K562 (cell line): ENCODE measurements around the gene XPR1. TPM values are rescaled to one million over a fixed set of nuclear protein-coding genes. Genes with fewer than 3 reads are reported as not detected.
A peak's percentile ranks its signal among the peaks of the same experiment; 100 is the strongest.

ENCODE experiments used
- CBFB ChIP-seq: sonication (generic); formaldehyde crosslinking; IDR thresholded peaks from 2 replicates; pipeline ENCODE4 v1.4.0; 2020; ENCODE audit warnings: mild to moderate bottlenecking, missing genetic modification reagents
- CREB1 ChIP-seq, 2 experiments: sonication (generic) in 1 of 2; formaldehyde crosslinking in 1 of 2; IDR thresholded peaks; 2 replicates each; pipeline versions ENCODE4 v1.6.1 to v1.8.0; 2012 to 2022; ENCODE audit warnings: inconsistent platforms in 1 of 2, mild to moderate bottlenecking in 1 of 2, missing genetic modification reagents in 1 of 2, moderate library complexity in 1 of 2
- ETV1 ChIP-seq: fragments of 450-650 bp; conservative IDR thresholded peaks from 2 replicates; pipeline ENCODE4 v1.6.1; 2016; ENCODE audit warnings: missing genetic modification characterization, control low read depth, low read depth, missing compliant biosample characterization
- FIP1L1 ChIP-seq: fragments of 200-400 bp; formaldehyde crosslinking; IDR thresholded peaks from 2 replicates; pipeline ENCODE4 v1.6.1; 2018; ENCODE audit warnings: mild to moderate bottlenecking, low read depth, low read length; ENCODE audit not compliant: poor library complexity, severe bottlenecking
- HEY1 ChIP-seq: fragments of 250-450 bp; sonication (Bioruptor Pico); IDR thresholded peaks from 2 replicates; pipeline ENCODE4 v1.5.0; 2020; ENCODE audit warnings: mild to moderate bottlenecking, moderate library complexity, borderline replicate concordance
- HLTF ChIP-seq: fragments of 450-650 bp; IDR thresholded peaks from 2 replicates; pipeline ENCODE4 v1.6.1; 2016
- KAT8 ChIP-seq: fragments of 450-650 bp; IDR thresholded peaks from 2 replicates; pipeline ENCODE4 v1.6.1; 2016; ENCODE audit warnings: low read depth, mild to moderate bottlenecking
- POLR2AphosphoS5 ChIP-seq: IDR thresholded peaks from 2 replicates; pipeline ENCODE4 v1.6.1; 2011; ENCODE audit warnings: mild to moderate bottlenecking, low read depth, low read length, moderate library complexity; ENCODE audit not compliant: control insufficient read depth, insufficient read depth
- RB1 ChIP-seq: fragments of 450-650 bp; IDR thresholded peaks from 2 replicates; pipeline ENCODE4 v1.6.1; 2017; ENCODE audit warnings: low read depth, mild to moderate bottlenecking
- RBM17 ChIP-seq: fragments of 200-400 bp; formaldehyde crosslinking; IDR thresholded peaks from 2 replicates; pipeline ENCODE4 v1.6.1; 2017; ENCODE audit warnings: low read depth, mild to moderate bottlenecking, low read length, borderline replicate concordance
- SAFB2 ChIP-seq: fragments of 200-400 bp; formaldehyde crosslinking; IDR thresholded peaks from 2 replicates; pipeline ENCODE4 v1.6.1; 2018; ENCODE audit warnings: borderline replicate concordance, low read length, low read depth, moderate library complexity; ENCODE audit not compliant: severe bottlenecking
- SPI1 ChIP-seq: IDR thresholded peaks from 2 replicates; pipeline ENCODE4 v1.6.1; 2011; ENCODE audit warnings: low read depth, low read length, control low read depth, borderline replicate concordance
- ZC3H8 ChIP-seq: fragments of 450-650 bp; IDR thresholded peaks from 2 replicates; pipeline ENCODE4 v1.6.1; 2017
- ZNF165 ChIP-seq: fragments of 250-450 bp; sonication (Bioruptor Pico); IDR thresholded peaks from 2 replicates; pipeline ENCODE4 v1.4.0; 2020; ENCODE audit warnings: borderline replicate concordance
- ZNF175 ChIP-seq: fragments of 200-800 bp; sonication (Bioruptor generic); IDR thresholded peaks from 2 replicates; pipeline ENCODE4 v1.6.1; 2016; ENCODE audit warnings: low read depth, mild to moderate bottlenecking, missing genetic modification characterization, missing compliant biosample characterization
- ZNF274 ChIP-seq: IDR thresholded peaks from 2 replicates; pipeline ENCODE4 v1.6.1; 2011; ENCODE audit warnings: low read depth, mild to moderate bottlenecking, low read length, moderate library complexity, borderline replicate concordance
- ZNF551 ChIP-seq: fragments of 250-450 bp; sonication (Bioruptor Pico); IDR thresholded peaks from 2 replicates; pipeline ENCODE4 v1.5.0; 2021; ENCODE audit warnings: mild to moderate bottlenecking, moderate library complexity
- polyA plus RNA-seq, 8 experiments: library from polyadenylated mRNA; depleted of rRNA in 4 of 8; stranded (reverse) in 5 of 8; unstranded in 3 of 8; fragments of >200 nt; fragmentation: Nextera tagmentation in 2 of 8; fragmentation: Illumina TruSeq in 1 of 8; extraction: Ambion mirVana in 2 of 8; extraction: Trizol in 1 of 8; gene quantifications; 2 replicates each; pipeline versions ENCODE4 v1.2.1 to v1.2.3, GENCODE V29; 2011 to 2014; ENCODE audit warnings: inconsistent platforms in 1 of 8, missing spikeins in 1 of 8
- total RNA-seq, 7 experiments: library from RNA; depleted of rRNA in 6 of 7; stranded (reverse); fragments of >200 nt in 6 of 7; fragmentation: Illumina TruSeq in 2 of 7; extraction: Trizol in 2 of 7; gene quantifications; 2 replicates each; pipeline versions ENCODE4 v1.2.1 to v1.2.3, GENCODE V29; 2011 to 2021; ENCODE audit warnings: low replicate concordance in 1 of 7
- TF ChIP-seq, protein P1 (sequence below): sonication (generic); formaldehyde crosslinking; IDR thresholded peaks from 2 replicates; pipeline ENCODE4 v1.8.0; 2022; ENCODE audit warnings: mild to moderate bottlenecking, missing genetic modification reagents
- TF ChIP-seq, protein P2 (sequence below): sonication (generic); formaldehyde crosslinking; IDR thresholded peaks from 2 replicates; pipeline ENCODE4 v1.8.0; 2022; ENCODE audit warnings: mild to moderate bottlenecking, missing genetic modification reagents
- TF ChIP-seq, protein P3 (sequence below): sonication (generic); formaldehyde crosslinking; IDR thresholded peaks from 2 replicates; pipeline ENCODE4 v1.8.0; 2022; ENCODE audit warnings: missing genetic modification reagents, mild to moderate bottlenecking, moderate library complexity, borderline replicate concordance
- TF ChIP-seq, protein P4 (sequence below): fragments of 450-650 bp; formaldehyde crosslinking; IDR thresholded peaks from 2 replicates; pipeline ENCODE4 v1.4.0; 2020; ENCODE audit warnings: mild to moderate bottlenecking, mixed read lengths
- TF ChIP-seq, protein P5 (sequence below): fragments of 450-650 bp; formaldehyde crosslinking; IDR thresholded peaks from 2 replicates; pipeline ENCODE4 v1.4.0; 2020; ENCODE audit warnings: mild to moderate bottlenecking

XPR1 gene
- total and polyA plus RNA-seq, 9 of the 15 experiments (the other 6 are each of a cell fraction or from before 2014, with no cell fraction given): 3.0 to 66.2 (median 38.6) TPM

DNA sequence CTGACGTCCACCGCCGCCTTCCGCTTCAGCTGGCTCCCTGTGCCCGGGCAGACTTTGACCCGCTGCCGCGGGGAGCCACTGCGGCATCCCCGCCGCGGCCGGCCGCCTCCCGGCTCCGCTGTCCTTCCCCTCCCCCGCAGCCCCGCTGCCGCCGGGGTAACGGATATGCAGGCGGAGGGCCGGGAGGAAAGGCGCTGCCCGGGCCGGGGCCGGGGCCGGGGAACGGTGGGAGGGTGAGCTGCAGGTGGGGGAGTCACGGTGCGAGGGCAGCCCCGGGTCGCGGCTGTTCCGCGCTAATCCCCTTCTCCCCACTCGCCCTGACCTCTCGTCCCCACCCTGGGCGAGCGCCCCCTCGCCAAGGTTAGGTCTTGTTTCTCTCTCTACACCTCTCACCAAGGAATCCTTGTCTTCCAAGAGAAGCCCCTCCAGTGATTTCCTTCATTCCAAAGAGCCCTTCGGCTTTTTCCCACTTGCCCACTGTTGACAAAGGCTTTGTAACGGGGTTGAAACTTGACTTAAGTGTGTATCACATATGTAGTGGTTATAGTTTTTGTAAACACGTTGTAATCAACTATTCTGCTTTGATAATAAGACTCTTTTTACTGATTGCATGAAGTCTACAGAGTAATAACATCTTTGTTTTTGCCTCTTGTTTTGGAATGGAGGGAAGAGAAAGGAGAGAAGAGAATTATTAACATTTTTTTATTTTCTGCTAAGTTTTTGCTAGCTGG lies 669 bp downstream of the XPR1 start (continued):
- TF ChIP-seq, protein P1, sequence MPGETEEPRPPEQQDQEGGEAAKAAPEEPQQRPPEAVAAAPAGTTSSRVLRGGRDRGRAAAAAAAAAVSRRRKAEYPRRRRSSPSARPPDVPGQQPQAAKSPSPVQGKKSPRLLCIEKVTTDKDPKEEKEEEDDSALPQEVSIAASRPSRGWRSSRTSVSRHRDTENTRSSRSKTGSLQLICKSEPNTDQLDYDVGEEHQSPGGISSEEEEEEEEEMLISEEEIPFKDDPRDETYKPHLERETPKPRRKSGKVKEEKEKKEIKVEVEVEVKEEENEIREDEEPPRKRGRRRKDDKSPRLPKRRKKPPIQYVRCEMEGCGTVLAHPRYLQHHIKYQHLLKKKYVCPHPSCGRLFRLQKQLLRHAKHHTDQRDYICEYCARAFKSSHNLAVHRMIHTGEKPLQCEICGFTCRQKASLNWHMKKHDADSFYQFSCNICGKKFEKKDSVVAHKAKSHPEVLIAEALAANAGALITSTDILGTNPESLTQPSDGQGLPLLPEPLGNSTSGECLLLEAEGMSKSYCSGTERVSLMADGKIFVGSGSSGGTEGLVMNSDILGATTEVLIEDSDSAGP: no peak
- TF ChIP-seq ZNF551 (no peak), CBFB (CRISPR knock-in tag) (no peak), SPI1 (no peak), HLTF (peak; percentile 18; the same call in 1 of the 2 replicates), CREB1 (IDR thresholded peaks at IDR 0.05) (no peak), CREB1 (CRISPR knock-in tag; IDR thresholded peaks at IDR 0.05) (peak; percentile 14; the same call in 1 of the 2 replicates), SAFB2 (no peak), ZNF274 (no peak), ZC3H8 (no peak; the same call in 1 of the 2 replicates), FIP1L1 (peak; percentile 70), ZNF165 (CRISPR knock-in tag) (no peak), POLR2AphosphoS5 (no peak), KAT8 (no peak), ETV1 (tag) (no peak; the same call in 1 of the 2 replicates), HEY1 (CRISPR knock-in tag) (no peak), RBM17 (no peak), ZNF175 (CRISPR knock-in tag) (no peak), RB1 (peak; percentile 22; the same call in 1 of the 2 replicates)
- TF ChIP-seq, protein P2, sequence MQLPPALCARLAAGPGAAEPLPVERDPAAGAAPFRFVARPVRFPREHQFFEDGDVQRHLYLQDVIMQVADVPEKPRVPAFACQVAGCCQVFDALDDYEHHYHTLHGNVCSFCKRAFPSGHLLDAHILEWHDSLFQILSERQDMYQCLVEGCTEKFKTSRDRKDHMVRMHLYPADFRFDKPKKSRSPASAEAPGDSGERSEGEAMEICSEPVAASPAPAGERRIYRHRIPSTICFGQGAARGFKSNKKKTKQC: peak; percentile 75; the same call in 1 of the 2 replicates
- TF ChIP-seq, protein P3, sequence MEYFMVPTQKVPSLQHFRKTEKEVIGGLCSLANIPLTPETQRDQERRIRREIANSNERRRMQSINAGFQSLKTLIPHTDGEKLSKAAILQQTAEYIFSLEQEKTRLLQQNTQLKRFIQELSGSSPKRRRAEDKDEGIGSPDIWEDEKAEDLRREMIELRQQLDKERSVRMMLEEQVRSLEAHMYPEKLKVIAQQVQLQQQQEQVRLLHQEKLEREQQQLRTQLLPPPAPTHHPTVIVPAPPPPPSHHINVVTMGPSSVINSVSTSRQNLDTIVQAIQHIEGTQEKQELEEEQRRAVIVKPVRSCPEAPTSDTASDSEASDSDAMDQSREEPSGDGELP (CRISPR knock-in tag): no peak; the same call in 1 of the 2 replicates
- TF ChIP-seq, protein P4, sequence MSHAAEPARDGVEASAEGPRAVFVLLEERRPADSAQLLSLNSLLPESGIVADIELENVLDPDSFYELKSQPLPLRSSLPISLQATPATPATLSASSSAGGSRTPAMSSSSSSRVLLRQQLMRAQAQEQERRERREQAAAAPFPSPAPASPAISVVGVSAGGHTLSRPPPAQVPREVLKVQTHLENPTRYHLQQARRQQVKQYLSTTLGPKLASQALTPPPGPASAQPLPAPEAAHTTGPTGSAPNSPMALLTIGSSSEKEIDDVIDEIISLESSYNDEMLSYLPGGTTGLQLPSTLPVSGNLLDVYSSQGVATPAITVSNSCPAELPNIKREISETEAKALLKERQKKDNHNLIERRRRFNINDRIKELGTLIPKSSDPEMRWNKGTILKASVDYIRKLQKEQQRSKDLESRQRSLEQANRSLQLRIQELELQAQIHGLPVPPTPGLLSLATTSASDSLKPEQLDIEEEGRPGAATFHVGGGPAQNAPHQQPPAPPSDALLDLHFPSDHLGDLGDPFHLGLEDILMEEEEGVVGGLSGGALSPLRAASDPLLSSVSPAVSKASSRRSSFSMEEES (CRISPR knock-in tag): no peak
- TF ChIP-seq, protein P5, sequence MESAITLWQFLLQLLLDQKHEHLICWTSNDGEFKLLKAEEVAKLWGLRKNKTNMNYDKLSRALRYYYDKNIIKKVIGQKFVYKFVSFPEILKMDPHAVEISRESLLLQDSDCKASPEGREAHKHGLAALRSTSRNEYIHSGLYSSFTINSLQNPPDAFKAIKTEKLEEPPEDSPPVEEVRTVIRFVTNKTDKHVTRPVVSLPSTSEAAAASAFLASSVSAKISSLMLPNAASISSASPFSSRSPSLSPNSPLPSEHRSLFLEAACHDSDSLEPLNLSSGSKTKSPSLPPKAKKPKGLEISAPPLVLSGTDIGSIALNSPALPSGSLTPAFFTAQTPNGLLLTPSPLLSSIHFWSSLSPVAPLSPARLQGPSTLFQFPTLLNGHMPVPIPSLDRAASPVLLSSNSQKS (CRISPR knock-in tag): no peak
